A549 (cell line): ENCODE results near the gene SLC24A3. TPM values are rescaled to one million over a fixed set of nuclear protein-coding genes. Genes with fewer than 3 reads are reported as not detected.

Experiments used
- ATAC-seq, 2 experiments: fragments of 200-7000 bp in 1 of 2; fragments of >200 bp in 1 of 2; cut with Nextera tagmentation in 1 of 2; cut with Tn5 transposase in 1 of 2; 3 replicates each; pipeline versions ENCODE4 v1.8.0 to v1.9.1; 2018 to 2020; ENCODE audit warnings: mild to moderate bottlenecking in 1 of 2, moderate library complexity in 1 of 2
- CTCF ChIA-PET: fragments of 300-600 bp; sonication (Branson Sonifier 250); formaldehyde crosslinking; extraction: SDS; loops from one replicate; lab custom pipeline; 2021; ENCODE audit warnings: antibody characterized with exemption, inconsistent platforms; lab: Yijun Ruan, JAX
- POLR2A ChIA-PET: fragments of 350-600 bp; formaldehyde crosslinking; extraction: SDS; loops from one replicate; lab custom pipeline; 2021; ENCODE audit warnings: antibody characterized with exemption, inconsistent platforms; lab: Yijun Ruan, JAX
- DNase-seq, 2 experiments: peaks; one replicate each; pipeline versions ENCODE4 v3.0.0 to v3.0.0-alpha.2; 2011 to 2016; ENCODE audit warnings: low read depth in 1 of 2, low spot score in 1 of 2
- FAIRE-seq: peaks from 2 replicates; lab custom pipeline; 2011; peaks lifted over from hg19 to GRCh38; lab: Jason Lieb, UNC
- H3K27ac ChIP-seq, 2 experiments: fragments of >200 bp; sonication (Bioruptor Twin); formaldehyde crosslinking; 3 replicates each; pipeline ENCODE4 v1.5.1; 2016 to 2017
- H3K4me1 ChIP-seq: fragments of >200 bp; sonication (Bioruptor Twin); formaldehyde crosslinking; 3 replicates; pipeline ENCODE4 v1.6.1; 2016
- H3K4me2 ChIP-seq: fragments of >200 bp; sonication (Bioruptor Twin); formaldehyde crosslinking; 3 replicates; pipeline ENCODE4 v1.6.1; 2016
- H3K4me3 ChIP-seq: fragments of >200 bp; sonication (Bioruptor Twin); formaldehyde crosslinking; 3 replicates; pipeline ENCODE4 v1.5.1; 2016
- H3K9me3 ChIP-seq: fragments of >200 bp; sonication (Bioruptor Twin); formaldehyde crosslinking; 3 replicates; pipeline ENCODE4 v1.6.1; 2016
- BHLHE40 ChIP-seq: IDR thresholded peaks from 2 replicates; pipeline ENCODE4 v1.6.1; 2012; ENCODE audit warnings: low read depth, low read length, inconsistent platforms
- CBX8 ChIP-seq: fragments of 200-600 bp; sonication (generic); IDR thresholded peaks from 2 replicates; pipeline ENCODE4 v1.6.1; 2016
- CHD2 ChIP-seq: fragments of 150-350 bp; IDR thresholded peaks from 2 replicates; pipeline ENCODE4 v1.6.1; 2014; ENCODE audit warnings: low read length; ENCODE audit not compliant: partially characterized antibody
- CHD4 ChIP-seq: fragments of 200-600 bp; sonication (generic); IDR thresholded peaks from 2 replicates; pipeline ENCODE4 v1.6.1; 2016; ENCODE audit warnings: antibody characterized with exemption, mild to moderate bottlenecking, borderline replicate concordance
- EHF ChIP-seq: fragments of 250-450 bp; sonication (Bioruptor Pico); IDR thresholded peaks from 2 replicates; pipeline ENCODE4 v1.5.0; 2020; ENCODE audit warnings: mild to moderate bottlenecking
- EHMT2 ChIP-seq: fragments of 200-600 bp; sonication (generic); IDR thresholded peaks from 2 replicates; pipeline ENCODE4 v1.6.1; 2016; ENCODE audit warnings: antibody characterized with exemption, low read depth, mild to moderate bottlenecking, moderate library complexity
- EP300 ChIP-seq, 2 experiments: fragments of >200 bp; sonication (Bioruptor Twin); formaldehyde crosslinking; IDR thresholded peaks; 2 replicates in 1 of 2; 3 replicates in 1 of 2; pipeline ENCODE4 v1.6.1; 2016 to 2017
- FOSB ChIP-seq: fragments of 250-450 bp; sonication (Bioruptor Pico); IDR thresholded peaks from 2 replicates; pipeline ENCODE4 v1.5.0; 2020; ENCODE audit warnings: mild to moderate bottlenecking, moderate library complexity
- FOXS1 ChIP-seq: fragments of 250-450 bp; sonication (Bioruptor Pico); IDR thresholded peaks from 2 replicates; pipeline ENCODE4 v1.5.0; 2020; ENCODE audit warnings: mild to moderate bottlenecking, moderate library complexity
- HOXA7 ChIP-seq: fragments of 250-450 bp; sonication (Bioruptor Pico); IDR thresholded peaks from 2 replicates; pipeline ENCODE4 v1.5.0; 2020; ENCODE audit warnings: mild to moderate bottlenecking, moderate library complexity
- KDM5A ChIP-seq: fragments of 200-600 bp; sonication (generic); IDR thresholded peaks from 2 replicates; pipeline ENCODE4 v1.6.1; 2016; ENCODE audit warnings: antibody characterized with exemption, mild to moderate bottlenecking
- MAFK ChIP-seq: fragments of 450-650 bp; IDR thresholded peaks from 2 replicates; pipeline ENCODE4 v1.6.1; 2014; ENCODE audit not compliant: partially characterized antibody
- MYC ChIP-seq: IDR thresholded peaks from 2 replicates; pipeline ENCODE4 v1.6.1; 2012; ENCODE audit warnings: mild to moderate bottlenecking, inconsistent platforms, low read length, improper control_type of control experiment, borderline replicate concordance
- NPAS2 ChIP-seq: fragments of 250-450 bp; sonication (Bioruptor Pico); IDR thresholded peaks from 2 replicates; pipeline ENCODE4 v1.8.0; 2022; ENCODE audit warnings: mild to moderate bottlenecking, moderate library complexity, borderline replicate concordance
- NR3C1 ChIP-seq: fragments of >200 bp; sonication (Bioruptor Twin); formaldehyde crosslinking; IDR thresholded peaks from 3 replicates; pipeline ENCODE4 v1.6.1; 2017
- PHF8 ChIP-seq: fragments of 200-600 bp; sonication (generic); IDR thresholded peaks from 2 replicates; pipeline ENCODE4 v1.6.1; 2016; ENCODE audit warnings: low read depth, mild to moderate bottlenecking, antibody characterized with exemption, moderate library complexity, borderline replicate concordance
- POLR2AphosphoS2 ChIP-seq: conservative IDR thresholded peaks from 2 replicates; pipeline ENCODE4 v1.6.1; 2012; ENCODE audit warnings: low read length, improper control_type of control experiment, inconsistent platforms
- RCOR1 ChIP-seq: fragments of 150-350 bp; IDR thresholded peaks from 2 replicates; pipeline ENCODE4 v1.6.1; 2014; ENCODE audit warnings: antibody characterized with exemption, low read length, low read depth
- REST ChIP-seq: fragments of 200-600 bp; sonication (generic); IDR thresholded peaks from 2 replicates; pipeline ENCODE4 v1.6.1; 2016; ENCODE audit warnings: antibody characterized with exemption, mild to moderate bottlenecking, moderate library complexity
- ZC3H11A ChIP-seq: fragments of 450-650 bp; IDR thresholded peaks from 2 replicates; pipeline ENCODE4 v1.6.1; 2014; ENCODE audit warnings: antibody characterized with exemption, mild to moderate bottlenecking
- ZFP36 ChIP-seq: fragments of 450-650 bp; IDR thresholded peaks from 2 replicates; pipeline ENCODE4 v1.6.1; 2014; ENCODE audit warnings: borderline replicate concordance; ENCODE audit not compliant: partially characterized antibody
- WGBS: methylation state at CpG from one replicate; pipeline ENCODE4 v1.1.6; 2017; ENCODE audit errors: missing lambda C conversion rate; 5-methylcytosine and 5-hydroxymethylcytosine counted together
- polyA plus RNA-seq, 4 experiments: library from polyadenylated mRNA; depleted of rRNA in 3 of 4; stranded (reverse); fragments of >200 nt; fragmentation: RNase III in 1 of 4; extraction: RNeasy Plus Mini Kit Qiagen cat#74134 plus additional on column Dnase treatment in 1 of 4; gene quantifications; 2 replicates in 3 of 4; 3 replicates in 1 of 4; pipeline ENCODE4 v1.2.3, GENCODE V29; 2011 to 2017
- TF ChIP-seq, protein P1 (sequence below): IDR thresholded peaks from 2 replicates; pipeline ENCODE4 v1.6.1; 2012
- TF ChIP-seq, protein P2 (sequence below): fragments of >200 bp; sonication (Bioruptor Twin); formaldehyde crosslinking; IDR thresholded peaks from 3 replicates; pipeline ENCODE4 v1.6.1; 2016

SLC24A3 gene
- polyA plus RNA-seq, 2 of the 4 experiments (the other 2 are of a cell fraction), result 0.08 TPM; not detected in 1

GRCh38 chr20:19284400-19285178 lies 72.1 kb downstream of the SLC24A3 start:
- H3K27ac ChIP-seq, result no peak overlapping the region
- POLR2A ChIA-PET, result no interaction called here
- FAIRE-seq, result no peak
- H3K4me3 ChIP-seq, result no peak overlapping the region
- WGBS, result 8% methylated on average over 3 of the region's 3 CpGs
- no peaks in the 10 kb centered on the region for H3K4me1 ChIP-seq
- TF ChIP-seq MAFK (peak; percentile 61), BHLHE40 (no peak)
- no peaks in the 10 kb centered on the region for H3K9me3 ChIP-seq
- CTCF ChIA-PET, result interaction anchor here (0.6 kb wide), 2 partner anchors 67 to 344 kb away, joined by 3 to 4 read pairs; no protein-coding TSS in a partner anchor
- H3K4me2 ChIP-seq, result no peak overlapping the region
- no peak for DNase-seq
- ATAC-seq, result no peak

GRCh38 chr20:19285436-19285835 lies 73.0 kb downstream of the SLC24A3 start:
- 9% methylated on average over 2 of the region's 2 CpGs for WGBS
- ChIA-PET POLR2A (no interaction called here), CTCF (interaction anchor here (0.6 kb wide), 2 partner anchors 66 to 343 kb away, joined by 3 to 4 read pairs; no protein-coding TSS in a partner anchor)

GRCh38 chr20:19288061-19288460 lies 75.6 kb downstream of the SLC24A3 start:
- H3K4me1 ChIP-seq, result no peaks in the 10 kb centered on the region
- H3K27ac ChIP-seq, result no peak overlapping the region
- no peak for ATAC-seq
- no peaks in the 10 kb centered on the region for H3K9me3 ChIP-seq
- DNase-seq, result no peak
- FAIRE-seq, result no peak
- no peak overlapping the region for H3K4me2 ChIP-seq
- no peak overlapping the region for H3K4me3 ChIP-seq
- WGBS, result 2% methylated on average over 2 of the region's 2 CpGs
- ChIA-PET POLR2A (no interaction called here), CTCF (interaction anchor here (1.2 kb wide), 1 partner anchor 13 kb away, joined by 3 read pairs; no protein-coding TSS in a partner anchor)
- TF ChIP-seq CHD2 (no peak), EP300 (IDR thresholded peaks at IDR 0.05) (no peak), RCOR1 (no peak), CBX8 (no peak), FOSB (CRISPR knock-in tag) (no peak), ZC3H11A (no peak), NR3C1 (no peak), MYC (no peak), PHF8 (no peak)
- TF ChIP-seq, protein P1, sequence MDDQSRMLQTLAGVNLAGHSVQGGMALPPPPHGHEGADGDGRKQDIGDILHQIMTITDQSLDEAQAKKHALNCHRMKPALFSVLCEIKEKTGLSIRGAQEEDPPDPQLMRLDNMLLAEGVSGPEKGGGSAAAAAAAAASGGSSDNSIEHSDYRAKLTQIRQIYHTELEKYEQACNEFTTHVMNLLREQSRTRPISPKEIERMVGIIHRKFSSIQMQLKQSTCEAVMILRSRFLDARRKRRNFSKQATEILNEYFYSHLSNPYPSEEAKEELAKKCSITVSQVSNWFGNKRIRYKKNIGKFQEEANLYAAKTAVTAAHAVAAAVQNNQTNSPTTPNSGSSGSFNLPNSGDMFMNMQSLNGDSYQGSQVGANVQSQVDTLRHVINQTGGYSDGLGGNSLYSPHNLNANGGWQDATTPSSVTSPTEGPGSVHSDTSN, result no peak

More at GRCh38 chr20:19285436-19285835, 73.0 kb downstream of the SLC24A3 start:
- FAIRE-seq, result no peak
- no peak overlapping the region for H3K4me3 ChIP-seq
- H3K4me2 ChIP-seq, result no peak overlapping the region
- no peak for DNase-seq
- no peaks in the 10 kb centered on the region for H3K4me1 ChIP-seq
- no peak for ATAC-seq
- TF ChIP-seq NPAS2 (CRISPR knock-in tag) (no peak), ZFP36 (no peak), EHF (CRISPR knock-in tag) (no peak), KDM5A (no peak), FOXS1 (no peak), CHD4 (no peak), CBX8 (no peak), POLR2AphosphoS2 (no peak), MYC (no peak)
- H3K27ac ChIP-seq, result no peak overlapping the region
- no peaks in the 10 kb centered on the region for H3K9me3 ChIP-seq

- FAIRE-seq, result no peak
- TF ChIP-seq ZFP36, result no peak
- TF ChIP-seq EHMT2, result no peak
- TF ChIP-seq HOXA7, result no peak
- no peak for TF ChIP-seq CHD2
- TF ChIP-seq REST, result no peak
- TF ChIP-seq, protein P2, sequence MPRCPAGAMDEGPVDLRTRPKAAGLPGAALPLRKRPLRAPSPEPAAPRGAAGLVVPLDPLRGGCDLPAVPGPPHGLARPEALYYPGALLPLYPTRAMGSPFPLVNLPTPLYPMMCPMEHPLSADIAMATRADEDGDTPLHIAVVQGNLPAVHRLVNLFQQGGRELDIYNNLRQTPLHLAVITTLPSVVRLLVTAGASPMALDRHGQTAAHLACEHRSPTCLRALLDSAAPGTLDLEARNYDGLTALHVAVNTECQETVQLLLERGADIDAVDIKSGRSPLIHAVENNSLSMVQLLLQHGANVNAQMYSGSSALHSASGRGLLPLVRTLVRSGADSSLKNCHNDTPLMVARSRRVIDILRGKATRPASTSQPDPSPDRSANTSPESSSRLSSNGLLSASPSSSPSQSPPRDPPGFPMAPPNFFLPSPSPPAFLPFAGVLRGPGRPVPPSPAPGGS, result no peak
Observed at GRCh38 chr20:19288636-19289035, 76.2 kb downstream of the SLC24A3 start.

More at GRCh38 chr20:19288636-19289035, 76.2 kb downstream of the SLC24A3 start:
- ATAC-seq, result no peak
- CTCF ChIA-PET, result interaction anchor here (1.2 kb wide), 2 partner anchors 12 to 373 kb away, joined by 3 read pairs; no protein-coding TSS in a partner anchor
- Histone ChIP-seq H3K4me3 (no peak overlapping the region), H3K4me2 (no peak overlapping the region), H3K27ac (no peak overlapping the region), H3K4me1 (no peaks in the 10 kb centered on the region), H3K9me3 (no peaks in the 10 kb centered on the region)
- DNase-seq, result no peak
- POLR2A ChIA-PET, result no interaction called here
- 6% methylated on average over 3 of the region's 3 CpGs for WGBS
